Endothelial cell of umbilical vein (primary cell): ENCODE measurements around the gene LCN9.

Experiments
- CTCF ChIP-seq, 2 donors: IDR thresholded peaks; 1 replicate in 1 of 2; 2 replicates in 1 of 2; pipeline ENCODE4 v1.5.1; 2011; ENCODE audit warnings: low read length in 2 of 2, mild to moderate bottlenecking in 2 of 2, moderate library complexity in 2 of 2, control low read depth in 1 of 2, inconsistent platforms in 1 of 2, low read depth in 1 of 2; ENCODE audit not compliant: insufficient read depth in 1 of 2; ENCODE audit errors: extremely low read depth in 1 of 2
- EZH2 ChIP-seq: IDR thresholded peaks from 2 replicates; pipeline ENCODE4 v1.6.1; 2012; ENCODE audit warnings: borderline replicate concordance, low read depth, mild to moderate bottlenecking, moderate library complexity, low read length, inconsistent platforms; ENCODE audit not compliant: severe bottlenecking
- FOS ChIP-seq: IDR thresholded peaks from 2 replicates; pipeline ENCODE4 v1.6.1; 2011; ENCODE audit warnings: mild to moderate bottlenecking, low read length, moderate library complexity, borderline replicate concordance; ENCODE audit not compliant: insufficient read depth
- GATA2 ChIP-seq: IDR thresholded peaks from 2 replicates; pipeline ENCODE4 v1.7.0; 2011; ENCODE audit warnings: low read depth, mild to moderate bottlenecking, moderate library complexity, mixed read lengths, low read length; ENCODE audit not compliant: insufficient read length, insufficient read depth
- JUN ChIP-seq: IDR thresholded peaks from 2 replicates; pipeline ENCODE4 v1.6.1; 2011; ENCODE audit warnings: borderline replicate concordance, low read depth; ENCODE audit not compliant: insufficient read length, insufficient read depth
- MYC ChIP-seq: IDR thresholded peaks from one replicate; pipeline ENCODE4 v1.6.1; 2011; ENCODE audit warnings: mild to moderate bottlenecking, low read depth, low read length
- POLR2A ChIP-seq: IDR thresholded peaks from 2 replicates; pipeline ENCODE4 v1.6.1; 2012; ENCODE audit warnings: low read depth, mild to moderate bottlenecking, control low read depth, low read length
- POLR2AphosphoS5 ChIP-seq: IDR thresholded peaks from 2 replicates; pipeline ENCODE4 v1.6.1; 2012; ENCODE audit warnings: low read depth, mild to moderate bottlenecking, control low read depth, low read length, moderate library complexity; ENCODE audit not compliant: insufficient read depth

- no peak for TF ChIP-seq CTCF (IDR thresholded peaks at IDR 0.05; ENCODE audit: extremely low read depth in 1 of 2, insufficient read depth in 1 of 2, low read depth in 1 of 2, low read length in 2 of 2)
- TF ChIP-seq POLR2AphosphoS5, result no peak
- no peak for TF ChIP-seq POLR2A
- no peak for TF ChIP-seq EZH2
- TF ChIP-seq MYC, result no peak
- TF ChIP-seq GATA2, result no peak
- no peak for TF ChIP-seq FOS
- TF ChIP-seq JUN, result no peak
Observed at GRCh38 chr9:135620558-135620957, 42.6 kb upstream of the LCN9 start.
